GM18868 (cell line): ENCODE data around the gene BANP.
"Not testable (repeated sequence)": the region's sequence is repeated elsewhere in the genome, so short reads cannot be mapped to it uniquely, and the experiment has no call there.

ENCODE experiments used
- ATAC-seq: cut with Tn5 transposase; IDR thresholded peaks from one replicate; pipeline ENCODE4 v1.9.1; 2021; ENCODE audit warnings: mild to moderate bottlenecking, moderate library complexity; ENCODE audit not compliant: unreplicated experiment

Gene BANP

DNA sequence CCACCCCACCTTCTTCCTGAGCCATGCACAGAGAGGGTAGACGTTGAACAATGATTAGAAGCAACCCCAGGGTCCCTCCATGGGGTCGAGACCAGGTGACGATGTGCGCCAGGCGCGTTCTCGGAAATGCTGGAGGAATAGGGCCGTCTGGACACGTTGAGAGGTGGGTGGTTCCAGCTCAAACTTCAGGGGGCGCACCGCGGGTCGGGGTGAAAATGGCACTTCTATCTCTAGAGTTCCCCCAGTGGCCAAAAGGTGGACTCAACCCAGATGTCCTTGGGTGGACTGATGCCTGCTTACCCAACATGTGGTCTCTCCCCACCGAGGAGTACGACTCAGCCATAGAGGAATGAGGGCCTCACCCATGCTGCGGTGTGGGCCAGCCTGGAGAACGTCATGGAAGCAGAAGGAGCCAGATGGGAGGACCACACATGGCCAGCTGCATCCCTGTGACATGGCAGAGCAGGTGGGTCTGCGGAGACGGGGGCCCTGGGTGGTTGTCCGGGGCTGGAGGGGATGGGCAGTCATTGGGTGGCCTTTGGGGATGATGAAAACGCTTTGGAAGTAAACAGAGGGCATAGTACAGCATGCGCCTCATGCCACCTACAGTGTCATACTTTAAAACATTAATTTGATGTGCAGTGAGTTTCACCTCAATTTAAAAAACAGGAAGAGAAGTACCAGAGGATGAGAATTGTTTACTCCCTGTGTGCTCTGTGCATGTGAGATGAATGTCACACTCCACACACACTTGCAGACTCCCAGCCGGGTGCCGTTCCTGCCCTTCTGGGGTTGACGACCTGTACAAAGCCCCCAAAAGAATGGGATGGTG, 147.7 kb downstream of the BANP start:
- not testable (repeated sequence) for ATAC-seq

DNA sequence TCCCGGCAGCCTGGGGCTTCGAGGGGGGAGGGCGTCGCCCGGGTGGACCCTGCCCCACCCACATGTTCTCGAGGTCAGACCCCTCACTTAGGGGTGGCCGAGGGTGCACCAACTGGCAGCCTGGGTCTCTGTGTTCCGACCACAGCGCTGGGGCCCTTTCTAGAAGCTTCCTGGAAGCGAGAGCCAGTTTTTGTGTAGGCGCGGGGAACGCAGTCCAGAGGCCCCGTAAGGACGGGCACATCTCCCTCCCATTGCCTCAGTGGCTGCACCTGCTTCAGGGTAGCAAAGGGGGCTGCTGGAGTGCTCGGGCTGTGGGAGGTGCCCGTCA, 148.3 kb downstream of the BANP start:
- ATAC-seq: no peak

DNA sequence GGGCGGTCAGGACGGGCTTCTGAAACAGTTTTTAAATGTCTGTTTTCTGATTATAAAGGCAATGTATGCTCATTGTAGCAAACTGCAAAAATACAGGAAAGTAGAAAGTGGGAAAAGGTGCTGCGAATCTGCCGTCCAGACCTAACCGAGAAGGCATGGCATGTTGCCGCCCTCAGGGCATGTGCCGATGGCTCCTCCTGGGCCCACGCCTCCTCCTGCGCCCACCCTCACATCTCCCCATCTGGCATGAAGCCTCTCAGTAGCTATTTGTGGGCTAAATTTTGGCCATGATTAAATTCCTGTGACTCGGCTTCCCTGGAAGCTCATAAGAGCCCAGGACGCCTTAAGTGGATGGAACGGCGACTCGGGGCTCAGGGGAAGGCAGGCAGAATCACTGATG, 148.7 kb downstream of the BANP start:
- ATAC-seq: not testable (repeated sequence)

DNA sequence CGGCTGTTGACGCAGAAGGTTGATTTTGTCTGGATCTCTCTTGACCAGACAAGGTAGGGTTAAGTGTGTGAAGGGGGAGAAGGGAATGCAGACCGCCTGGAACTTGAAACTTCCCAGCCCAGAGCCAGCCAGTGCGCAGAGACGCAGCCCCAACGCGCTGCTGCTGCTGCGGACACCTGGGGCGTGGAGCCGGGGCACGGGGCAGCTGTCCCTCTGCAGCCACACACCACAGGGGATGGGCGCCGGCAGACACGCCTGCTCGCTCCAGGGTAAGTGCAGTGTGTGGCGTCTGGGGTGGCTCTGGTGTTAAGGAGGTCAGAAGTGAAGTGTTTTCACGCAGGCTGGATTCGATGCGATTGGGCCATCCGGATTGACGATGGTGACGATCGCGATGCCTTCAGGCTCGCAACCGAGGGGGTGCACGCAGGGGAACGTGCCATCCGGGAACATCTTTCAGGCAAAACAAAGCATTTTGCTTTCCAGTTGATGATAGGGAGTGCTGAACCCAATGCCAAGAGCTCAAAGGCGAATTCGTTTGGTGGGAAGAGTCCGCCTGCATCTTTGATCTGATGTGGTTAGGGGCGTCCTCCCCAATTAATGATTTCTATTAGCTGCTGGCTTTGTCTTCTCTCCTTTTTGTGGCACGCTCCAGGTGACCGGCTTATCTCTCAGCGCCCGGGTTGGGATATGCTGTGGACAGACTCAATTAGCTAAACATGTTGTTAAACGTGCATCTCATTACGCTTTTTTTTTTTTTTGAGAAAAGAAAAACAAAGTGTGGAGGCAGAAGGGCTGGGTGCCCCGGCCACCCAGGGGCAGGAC, 149.8 kb downstream of the BANP start:
- ATAC-seq: not testable (repeated sequence)

DNA sequence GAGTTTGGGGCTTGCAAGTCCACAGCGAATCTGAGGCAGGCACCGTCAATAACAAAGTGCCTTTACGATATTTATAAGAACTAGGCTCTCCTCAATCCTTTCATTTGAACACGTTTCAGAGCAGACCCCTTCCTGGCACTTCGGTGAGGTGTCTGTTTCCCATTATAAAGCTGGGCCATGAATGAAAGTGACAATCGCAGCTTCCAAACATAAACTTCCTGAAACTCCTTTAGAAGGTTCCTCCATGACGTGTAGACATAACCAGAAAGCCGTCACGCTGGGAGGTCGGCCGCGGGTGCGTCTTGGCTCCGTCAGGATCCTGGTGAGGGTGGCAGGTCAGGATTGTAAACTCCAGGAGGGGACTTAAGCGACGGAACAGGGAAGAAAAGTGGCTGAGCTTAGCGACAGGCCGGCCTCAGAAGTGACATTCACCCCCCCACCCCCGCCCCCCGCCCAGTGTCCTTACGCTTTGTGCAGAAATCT, 150.4 kb downstream of the BANP start:
- ATAC-seq: not testable (repeated sequence)

DNA sequence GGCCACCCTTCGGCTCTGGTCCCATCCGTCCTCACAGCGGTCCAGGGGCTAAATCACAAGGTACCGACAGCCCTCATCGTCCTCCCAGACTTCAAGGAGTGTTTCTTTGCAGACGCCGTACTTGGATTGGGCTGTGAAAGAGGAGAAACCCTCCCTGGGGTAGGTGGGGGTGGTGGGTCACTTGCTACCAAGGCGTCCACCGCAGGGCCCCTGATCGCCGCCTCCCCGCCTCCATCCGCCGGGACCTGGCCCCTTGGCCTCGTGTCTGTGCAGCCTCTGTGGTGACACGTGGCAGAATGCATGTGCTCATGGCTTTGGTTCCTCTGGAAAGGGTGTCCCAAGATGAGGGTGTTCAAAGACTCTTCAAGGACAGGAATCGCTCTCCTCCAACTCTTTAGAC, 151.4 kb downstream of the BANP start:
- ATAC-seq: no peak

DNA sequence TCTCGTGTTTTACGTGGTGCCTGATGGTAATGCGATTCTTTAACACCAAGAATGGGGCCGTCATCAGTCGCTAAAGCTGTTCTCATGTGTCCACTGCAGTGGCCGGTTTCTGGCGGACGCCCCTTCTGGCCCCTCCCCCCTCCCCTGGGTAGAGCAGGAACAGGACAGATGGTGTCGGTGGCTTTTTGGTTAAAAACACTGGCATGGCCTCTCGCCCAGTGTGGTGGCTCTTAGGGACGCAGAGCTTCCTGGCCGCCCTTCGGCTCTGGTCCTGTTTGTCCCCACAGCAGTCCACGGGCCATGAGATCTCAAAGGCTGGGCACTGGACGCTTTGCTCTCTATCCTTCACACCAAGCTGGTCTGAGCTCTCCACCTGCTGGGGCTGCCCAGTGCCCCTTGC, 151.8 kb downstream of the BANP start:
- ATAC-seq: no peak

DNA sequence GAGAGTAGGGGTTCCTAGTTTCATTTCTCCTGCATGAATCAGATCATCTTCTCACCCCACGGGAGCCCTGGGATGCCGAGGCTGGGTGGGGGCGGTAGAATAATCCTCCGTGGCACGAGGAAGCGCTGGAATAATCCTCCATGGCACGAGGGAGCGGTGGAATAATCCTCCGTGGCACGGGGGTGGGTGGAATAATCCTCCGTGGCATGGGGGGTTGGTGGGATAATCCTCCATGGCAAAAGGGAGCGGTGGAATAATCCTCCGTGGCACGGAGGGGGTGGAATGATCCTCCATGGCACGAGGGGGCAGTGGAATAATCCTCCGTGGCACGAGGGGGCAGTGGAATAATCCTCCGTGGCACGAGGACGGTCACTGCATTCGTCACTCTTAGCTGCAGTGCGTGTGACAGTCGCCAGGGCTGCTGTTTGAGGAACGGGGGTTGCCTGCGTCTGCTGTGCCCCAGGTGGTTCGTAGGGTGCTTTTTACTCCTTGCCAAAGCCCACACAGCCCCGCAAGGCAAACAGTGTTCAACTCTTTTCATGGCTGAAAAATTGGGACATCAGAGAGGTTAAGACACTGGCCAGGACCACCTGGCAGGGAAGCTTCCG, 152.5 kb downstream of the BANP start:
- ATAC-seq: no peak

DNA sequence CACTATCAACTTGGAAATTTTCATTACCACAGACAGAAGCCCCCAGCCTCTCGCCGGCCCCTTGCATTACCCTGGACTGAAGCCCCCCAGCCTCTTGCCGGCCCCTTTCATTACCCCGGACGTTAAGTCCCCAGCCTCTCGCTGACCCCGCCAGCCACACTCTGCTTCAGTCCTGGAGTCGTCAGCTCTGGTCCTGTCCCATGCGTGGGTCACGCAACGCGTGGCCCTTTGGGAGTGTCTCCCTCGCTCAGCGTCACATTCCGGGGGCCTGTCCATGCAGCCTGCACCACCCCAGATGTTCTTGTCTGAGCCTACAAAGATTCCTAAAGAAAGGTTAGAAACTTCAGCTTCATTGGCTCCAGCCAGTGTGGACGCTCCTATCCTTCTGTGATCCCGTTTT, 153.1 kb downstream of the BANP start:
- not testable (repeated sequence) for ATAC-seq

DNA sequence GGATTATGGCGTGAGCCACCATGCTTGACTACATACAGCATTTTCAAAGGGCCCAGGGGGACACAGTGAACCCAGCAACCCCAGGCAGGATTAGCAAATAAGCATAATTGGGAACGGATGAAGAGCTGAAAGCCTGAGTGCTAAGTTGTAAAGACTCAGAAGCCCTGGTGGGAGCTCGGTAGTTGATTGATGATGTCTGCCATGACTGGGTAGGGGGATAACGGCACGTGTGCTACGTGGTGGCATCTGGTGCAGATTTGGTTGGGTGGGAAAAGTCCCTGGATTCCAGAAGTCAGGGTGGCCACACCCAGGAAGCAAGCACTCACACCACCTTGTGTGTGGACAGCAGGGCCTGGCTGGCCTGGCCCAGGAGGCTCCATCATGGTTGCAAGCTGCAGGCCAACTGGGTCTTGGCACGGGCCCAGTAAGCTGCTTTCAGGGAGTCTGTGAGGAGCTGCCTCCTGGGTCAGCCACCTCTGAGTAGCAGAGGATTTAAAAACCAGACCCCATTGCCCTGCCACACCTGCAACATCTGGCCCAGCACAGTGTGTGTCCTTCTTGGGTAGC, 154.4 kb downstream of the BANP start:
- not testable (repeated sequence) for ATAC-seq

DNA sequence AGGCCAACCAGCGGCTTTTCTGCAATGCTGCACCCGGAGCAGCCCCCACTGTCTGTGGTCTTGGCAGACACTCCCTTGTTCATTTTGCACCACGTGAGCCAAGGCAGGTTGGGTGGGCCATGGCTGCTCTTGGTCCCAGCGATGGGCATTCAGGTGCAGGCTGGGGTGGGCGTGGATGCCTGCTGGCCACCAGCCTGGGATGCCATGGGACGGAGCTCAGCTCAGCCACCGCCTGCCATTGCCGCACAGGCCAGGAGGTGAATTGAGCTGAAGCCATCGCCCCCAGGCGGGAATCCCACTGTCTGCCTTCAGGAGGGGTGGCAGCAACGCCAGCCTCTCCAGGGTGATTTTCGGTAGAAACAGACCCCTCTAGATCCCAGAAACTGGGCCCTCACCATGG, 155.3 kb downstream of the BANP start:
- ATAC-seq: not testable (repeated sequence)

DNA sequence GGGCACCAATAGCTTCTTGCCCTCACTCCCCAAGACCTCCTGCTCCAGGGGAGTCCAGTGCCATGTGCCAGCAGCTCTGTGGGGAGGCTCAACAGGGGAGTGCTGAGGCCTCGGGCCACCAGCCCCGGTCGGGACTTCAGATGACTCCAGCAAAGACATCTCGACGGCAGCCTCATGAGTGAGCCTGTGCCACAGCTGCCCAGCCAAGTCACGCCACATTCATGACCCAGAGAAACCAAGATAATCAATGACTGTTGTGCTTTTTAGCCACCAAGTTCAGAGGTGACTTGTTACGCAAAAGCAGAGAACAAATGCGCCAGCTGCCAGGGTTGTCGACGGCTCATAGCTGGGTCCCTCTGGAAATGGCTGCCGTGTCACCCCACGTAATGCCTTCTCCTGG, 157.5 kb downstream of the BANP start:
- no peak for ATAC-seq

DNA sequence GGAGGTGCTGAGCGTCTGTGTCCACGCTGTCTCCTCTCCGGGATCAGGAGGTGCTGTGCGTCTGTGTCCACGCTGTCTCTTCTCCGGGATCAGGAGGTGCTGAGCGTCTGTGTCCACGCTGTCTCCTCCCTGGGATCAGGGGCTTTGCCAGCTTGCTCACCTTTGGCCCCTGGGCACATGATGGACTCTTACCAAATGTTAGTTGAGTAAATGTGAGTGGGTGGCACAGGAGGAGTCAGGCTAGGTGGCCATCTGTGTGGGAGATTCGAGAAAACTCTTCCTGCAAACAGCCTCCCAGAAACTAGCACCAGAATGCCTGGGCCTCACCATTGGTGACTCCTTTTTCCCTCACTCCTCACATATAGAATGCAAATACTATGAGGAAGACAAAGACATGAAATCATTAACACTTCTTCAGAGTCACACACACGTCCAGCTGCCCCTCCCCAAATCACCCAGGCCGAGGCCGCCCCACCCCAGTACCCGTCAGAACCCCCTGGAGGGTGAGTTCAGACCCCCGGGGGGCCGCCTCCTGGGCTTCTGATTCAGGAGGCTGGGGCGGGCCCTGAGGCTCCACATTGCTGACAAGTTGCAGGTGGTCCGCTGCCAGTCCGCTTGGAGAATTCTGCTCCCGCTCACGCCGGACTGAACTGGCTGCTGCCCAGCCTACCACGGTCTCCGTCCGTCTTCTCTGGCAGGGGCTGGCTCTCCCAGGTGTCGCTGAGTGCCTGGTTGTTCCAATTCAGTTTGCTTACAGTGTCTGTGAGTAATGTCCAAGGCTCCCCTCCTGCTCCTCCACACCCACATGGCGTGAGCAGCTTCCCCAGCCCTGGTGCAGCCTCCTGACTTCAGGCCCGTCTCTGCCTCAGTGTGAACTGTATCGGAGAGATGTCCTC, 158.7 kb downstream of the BANP start:
- not testable (repeated sequence) for ATAC-seq

DNA sequence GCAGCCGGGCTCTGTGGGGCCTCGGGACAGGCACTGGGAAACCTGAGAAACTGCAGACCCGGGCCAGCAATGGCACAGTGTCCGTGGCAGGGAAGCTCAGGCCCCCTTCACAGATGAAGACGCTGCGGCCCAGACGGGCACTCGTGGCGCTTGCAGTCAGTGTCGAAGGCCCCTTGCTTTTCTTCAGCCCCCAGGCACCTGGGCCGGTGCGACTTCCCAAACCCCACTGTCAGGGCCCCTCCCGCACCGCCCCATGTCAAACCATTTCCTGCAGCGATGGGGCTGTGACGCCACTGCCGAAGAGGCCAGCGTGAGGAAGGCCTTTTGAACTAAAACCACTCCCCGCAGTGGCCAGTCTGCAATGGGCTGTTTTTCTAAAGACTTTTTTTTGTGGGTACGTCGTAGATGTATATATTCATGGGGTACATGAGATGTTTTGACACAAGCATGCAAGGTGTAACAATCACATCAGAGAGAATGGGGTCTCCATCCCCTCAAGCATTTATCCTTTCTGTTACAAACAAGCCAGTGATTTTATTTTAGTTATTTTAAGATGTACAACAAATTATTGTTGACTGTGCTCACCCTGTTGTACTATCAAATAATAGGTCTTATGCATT, 159.8 kb downstream of the BANP start:
- ATAC-seq: not testable (repeated sequence)

DNA sequence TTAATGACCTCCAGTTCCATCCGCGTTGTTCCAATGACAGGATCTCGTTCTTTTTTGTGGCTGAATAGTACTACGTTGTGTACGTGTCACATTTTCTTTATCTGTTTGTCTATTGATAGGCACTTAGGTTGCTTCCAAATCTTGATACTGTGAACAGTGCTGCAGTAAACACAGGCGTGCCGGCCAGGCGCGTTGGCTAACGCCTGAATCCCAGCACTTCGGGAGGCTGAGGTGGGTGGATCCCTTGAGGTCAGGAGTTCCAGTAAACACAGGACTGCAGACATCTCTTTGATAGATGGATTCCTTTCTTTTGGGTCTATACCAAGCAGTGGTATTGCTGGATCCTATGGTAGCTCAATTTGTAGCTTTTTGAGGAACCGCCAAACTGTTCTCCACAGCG, 160.7 kb downstream of the BANP start:
- not testable (repeated sequence) for ATAC-seq

DNA sequence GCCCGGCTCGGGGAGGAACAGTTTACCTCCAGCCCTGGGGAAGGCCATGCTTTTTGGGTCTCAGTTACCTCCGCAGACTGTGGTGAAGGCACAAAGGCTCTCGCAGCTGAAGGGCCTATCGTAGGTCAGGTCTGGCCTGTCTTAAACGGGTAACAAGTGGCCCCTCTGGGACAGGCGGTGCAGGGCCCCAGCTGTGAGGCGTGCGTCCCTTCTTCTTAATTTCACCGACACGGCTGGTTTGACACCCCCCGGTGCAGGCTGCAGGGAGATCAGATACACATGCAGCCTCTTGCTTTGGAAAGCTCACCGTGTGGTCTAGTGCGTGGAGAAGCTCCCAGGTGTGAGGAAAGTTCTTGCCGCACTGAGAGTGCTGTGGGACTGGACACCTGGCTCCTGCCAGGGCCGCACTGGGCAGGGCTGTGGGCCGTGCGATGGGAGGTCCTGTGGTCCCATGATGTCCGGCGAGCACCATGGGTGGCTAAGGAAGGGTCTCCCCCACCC, 162.4 kb downstream of the BANP start:
- ATAC-seq: no peak

DNA sequence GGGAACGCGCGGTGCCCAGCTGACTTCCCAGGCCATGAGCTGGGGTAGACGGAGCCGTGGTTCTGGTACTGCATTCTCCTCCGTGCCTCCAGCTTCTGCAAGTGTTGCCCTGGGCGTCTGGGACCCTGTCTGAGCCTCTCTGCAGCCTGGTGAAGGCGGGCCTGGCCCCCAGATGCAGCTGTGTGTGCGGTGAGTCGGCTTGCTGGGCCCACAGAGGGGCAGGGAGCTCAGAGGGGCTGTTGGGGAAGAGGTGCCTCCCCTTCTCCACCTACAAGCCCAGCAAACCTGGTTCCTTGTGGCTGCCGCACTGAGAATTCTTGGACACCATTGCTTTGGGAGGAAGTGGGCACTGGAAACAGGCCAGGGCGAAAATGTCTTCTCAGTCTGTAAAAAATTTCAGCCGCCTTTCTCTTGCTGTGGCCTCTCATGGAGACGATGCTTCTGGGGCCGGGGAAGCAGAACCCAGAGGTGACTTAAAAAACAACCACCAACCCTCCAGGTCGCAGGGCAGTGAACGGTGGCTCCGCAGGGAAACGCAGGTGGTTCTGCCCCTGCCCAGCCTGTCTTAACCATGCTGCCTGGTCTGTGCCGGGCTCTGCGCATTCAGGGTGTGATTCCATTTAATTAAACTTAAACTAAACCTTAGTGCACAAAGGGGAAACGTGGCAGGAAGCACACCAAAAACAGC, 163.5 kb downstream of the BANP start:
- not testable (repeated sequence) for ATAC-seq

DNA sequence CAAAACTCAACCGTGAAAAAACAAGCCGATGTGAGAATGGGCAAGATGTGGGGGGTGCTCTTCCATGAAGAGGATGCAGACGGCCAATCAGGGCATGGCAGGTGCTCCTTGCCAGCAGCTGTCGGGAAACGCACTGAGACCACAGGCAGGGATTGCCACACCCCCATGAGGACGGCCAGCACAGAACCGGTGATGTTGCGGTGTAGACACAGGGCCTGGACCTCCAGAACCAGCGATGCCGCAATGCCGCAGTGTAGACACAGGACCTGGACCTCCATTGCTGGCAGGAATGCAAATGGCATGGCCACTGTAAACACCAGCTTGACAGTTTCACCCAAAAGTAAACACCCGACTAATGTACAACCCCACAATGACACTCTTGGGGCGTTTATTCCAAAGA, 164.9 kb downstream of the BANP start:
- no peak for ATAC-seq

DNA sequence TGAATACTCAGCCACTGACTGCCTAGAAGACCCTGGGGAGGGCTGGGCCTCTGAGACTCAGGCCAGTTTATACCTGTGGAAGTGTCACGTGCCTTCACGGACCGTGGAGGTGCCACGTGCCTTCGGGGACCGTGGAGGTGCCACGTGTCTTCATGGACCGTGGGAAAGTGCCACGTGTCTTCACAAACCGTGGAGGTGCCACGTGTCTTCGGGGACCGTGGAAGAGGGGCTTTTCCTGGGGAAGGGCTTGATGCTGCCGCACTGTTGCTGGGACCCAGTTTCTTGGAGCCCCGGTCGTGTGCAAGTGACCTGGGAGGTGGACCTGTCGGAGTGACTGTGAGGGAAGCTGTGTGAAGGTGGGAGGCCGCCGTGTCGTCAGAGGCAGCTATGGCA, 166.2 kb downstream of the BANP start:
- no peak for ATAC-seq
